ENCODE data around the gene ADAMTS9.

ADAMTS9 gene

DNA sequence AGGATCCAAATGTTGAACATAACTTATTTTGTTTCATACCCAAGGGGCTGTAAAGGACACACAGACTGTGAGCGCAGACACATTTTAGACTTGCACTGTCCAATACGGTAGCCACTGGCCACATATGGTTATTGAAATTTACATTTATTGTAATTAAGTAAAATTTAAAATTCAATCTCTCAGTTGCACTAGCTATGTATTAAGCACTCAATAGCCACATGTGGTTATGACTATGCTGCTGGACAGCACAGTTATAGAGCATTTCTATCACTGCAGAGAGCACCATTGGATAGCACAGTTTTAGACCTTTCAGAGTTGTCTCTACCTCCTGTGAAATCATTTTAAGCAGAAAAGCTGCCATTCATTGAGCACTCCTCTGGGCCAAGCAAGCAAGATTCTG, 204.3 kb downstream of the ADAMTS9 start:
- no peak for DNase-seq

DNA sequence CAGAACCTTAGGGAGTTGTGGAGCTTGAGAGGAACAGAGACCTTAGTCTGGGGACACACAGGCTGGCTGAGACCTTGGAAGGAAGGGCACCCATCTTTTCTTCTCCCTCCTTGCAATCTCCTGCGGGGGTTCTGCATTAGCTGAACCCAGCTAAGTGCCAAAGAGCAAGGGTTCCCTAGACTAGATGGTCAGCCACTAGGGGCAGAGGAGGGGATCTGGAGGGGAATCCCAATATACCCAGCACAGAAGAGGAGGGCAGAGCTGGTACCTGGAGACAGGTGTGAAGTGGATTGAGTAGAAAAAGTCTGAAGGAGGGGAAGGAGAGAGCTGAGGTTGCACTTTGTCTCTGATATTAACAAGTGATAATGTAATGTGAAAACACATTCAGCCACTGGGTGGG, 212.8 kb downstream of the ADAMTS9 start:
- no peak for DNase-seq

DNA sequence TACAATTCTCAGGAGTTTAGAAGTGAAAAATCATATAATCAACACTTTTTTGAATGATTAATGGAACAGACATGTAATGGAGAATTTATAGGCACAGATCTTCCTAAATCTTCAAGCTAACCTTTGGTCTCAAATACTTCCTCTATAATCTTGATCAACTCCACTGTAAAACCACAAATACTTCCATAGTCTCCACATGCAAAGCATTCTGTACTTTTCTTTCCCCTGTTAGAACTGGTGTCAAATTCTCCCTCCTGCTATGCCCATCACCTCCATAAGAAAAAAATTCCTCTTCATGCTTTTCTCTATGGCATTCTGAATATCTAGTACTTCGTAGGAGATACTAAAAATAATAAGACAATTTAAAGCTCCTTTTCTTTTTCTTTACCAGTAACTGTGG, 214.3 kb downstream of the ADAMTS9 start:
- no peak for DNase-seq

DNA sequence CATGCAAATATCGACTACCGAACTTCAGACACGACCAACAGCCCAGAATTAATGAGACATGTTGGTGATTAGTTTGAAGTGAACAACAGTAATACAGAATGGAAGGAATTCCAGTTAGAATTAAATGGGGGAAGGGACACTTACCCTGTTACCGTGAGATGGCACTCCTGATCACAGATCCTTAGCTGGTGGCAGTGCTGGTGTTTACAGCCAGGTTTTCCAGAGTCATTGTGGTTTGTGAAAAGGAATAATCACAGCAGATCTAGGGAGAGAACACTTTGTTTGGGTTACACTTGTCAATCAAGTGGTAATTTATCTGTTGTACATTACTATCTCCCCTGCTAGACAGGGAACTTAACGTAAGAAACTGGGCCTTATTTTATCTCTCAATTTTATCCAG, 217.4 kb downstream of the ADAMTS9 start:
- no peak for DNase-seq

DNA sequence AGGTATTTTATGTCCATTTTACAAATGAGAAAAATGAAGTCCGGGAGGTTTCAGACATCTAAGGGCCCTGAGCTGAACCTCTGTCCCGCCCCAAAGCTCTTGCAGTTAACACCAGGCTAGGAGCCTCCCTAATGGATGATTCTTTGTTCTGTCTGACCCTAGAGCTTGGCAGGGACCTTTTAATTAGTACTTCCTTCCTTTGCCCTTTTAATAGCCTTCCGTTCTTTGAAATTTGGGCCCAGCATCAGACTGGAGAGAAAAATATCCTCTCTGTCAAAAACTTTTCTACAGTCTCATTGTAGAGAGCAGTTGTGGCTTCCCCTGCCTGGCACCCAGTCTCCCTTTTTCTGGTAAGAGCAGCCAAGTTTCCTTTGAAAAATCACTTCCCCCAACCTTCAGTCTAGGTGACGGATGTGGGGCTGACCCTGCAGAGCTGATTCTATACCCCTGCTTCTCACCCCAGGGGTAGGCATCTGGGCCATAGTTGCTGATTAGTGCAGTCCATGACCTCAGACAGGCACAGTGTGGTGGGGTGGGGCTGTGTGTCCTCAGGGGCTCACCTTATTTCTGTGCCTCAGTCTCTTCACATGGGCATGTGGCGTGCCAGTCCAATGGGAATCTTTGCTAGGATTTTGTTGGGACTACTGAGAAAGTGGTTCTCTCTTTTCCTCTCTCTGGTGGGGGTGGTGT, 220.4 kb downstream of the ADAMTS9 start:
- no peak for DNase-seq
